ENCODE measurements around the gene ATL3. TPM values are rescaled to one million over a fixed set of nuclear protein-coding genes. Genes with fewer than 3 reads are reported as not detected.
A peak's percentile ranks its signal among the peaks of the same experiment; 100 is the strongest.

ATL3 gene
- total and polyA plus RNA-seq, 2 of the 4 experiments (the other 2 are of a cell fraction), result 19.9 to 131 TPM

- no peak overlapping the region for H4K5ac ChIP-seq (ENCODE audit: low read depth, low read length)
- DNase-seq (peak; percentile 94), ATAC-seq (ENCODE audit: low read depth) (peak; percentile 21)
- H3K14ac ChIP-seq (replicated peaks; ENCODE audit: low read depth, low read length), result no peak overlapping the region
- peaks cover 5 to 44% of the 10 kb centered on the region in 2 experiments; a peak in 3 of 4 replicates for H3K79me1 ChIP-seq (ENCODE audit: low read depth in 1 of 2, low read length in 2 of 2)
- H3K9me3 ChIP-seq (ENCODE audit: control insufficient read depth, insufficient read depth, low read length), result no peaks in the 10 kb centered on the region
- no peak overlapping the region for H2AK5ac ChIP-seq (ENCODE audit: low read depth, low read length)
- no peak overlapping the region for H2BK15ac ChIP-seq (ENCODE audit: low read depth, low read length)
- dilution Hi-C loops (cut with HindIII; ENCODE audit: low sequenced_read_pairs, unreplicated experiment) (no loop called here), intact Hi-C loops (cut with micrococcal nuclease) (no loop called here), in situ Hi-C loops (cut with MboI; ENCODE audit: low sequenced_read_pairs) (loop anchor here (25.0 kb wide), 1 partner anchor 780 kb away; the partner anchor contains the start of gene SLC3A2)
- H2AFZ ChIP-seq (replicated peaks; ENCODE audit: low read length, poor library complexity), result no peak overlapping the region
- ChIA-PET POLR2A (ENCODE audit: unreplicated experiment) (no interaction called here), CTCF (no interaction called here)
- no peaks in the 10 kb centered on the region for H3K36me3 ChIP-seq (ENCODE audit: control insufficient read depth, insufficient read depth, low read length)
- H2BK20ac ChIP-seq (ENCODE audit: low read depth, low read length), result no peak overlapping the region
- no peak overlapping the region for H3K4me3 ChIP-seq (ENCODE audit: insufficient read depth, low read depth, low read length)
- TF ChIP-seq ELK1 (IDR thresholded peaks at IDR 0.05; ENCODE audit: borderline replicate concordance, low read depth, low read length), result no peak
- TF ChIP-seq MAFK (IDR thresholded peaks at IDR 0.05; ENCODE audit: low read depth, low read length), result no peak
- peak; percentile 35; the same call in 1 of the 2 replicates for TF ChIP-seq FOS (IDR thresholded peaks at IDR 0.05; ENCODE audit: low read depth, low read length)
- peak; percentile 95 for TF ChIP-seq CEBPB (IDR thresholded peaks at IDR 0.05; ENCODE audit: low read depth, low read length)
- no peak for TF ChIP-seq NFE2L2 (IDR thresholded peaks at IDR 0.05; ENCODE audit: low read depth, low read length)
- TF ChIP-seq RCOR1 (IDR thresholded peaks at IDR 0.05; ENCODE audit: insufficient replicate concordance, low read length), result peak; percentile 39
- peak overlapping the region; percentile 82 for H2BK5ac ChIP-seq (ENCODE audit: low read depth, low read length, poor library complexity, severe bottlenecking)
- H2AK9ac ChIP-seq (replicated peaks; ENCODE audit: low read depth, low read length, poor library complexity), result no peak overlapping the region
- H4K20me1 ChIP-seq (ENCODE audit: insufficient read depth, low read length), result peaks cover 44% of the 10 kb centered on the region
- H3K27me3 ChIP-seq (ENCODE audit: control insufficient read depth, insufficient read depth, low read length), result no peaks in the 10 kb centered on the region
- no CpG with 5 or more reads among the region's 4 CpGs for WGBS, 2 experiments (ENCODE audit: extremely low coverage in 2 of 2, insufficient read length in 1 of 2)
- peak overlapping the region; percentile 91; the same call in 1 of the 2 replicates for H3K27ac ChIP-seq (ENCODE audit: insufficient read depth, low read length)
- H3K23ac ChIP-seq (ENCODE audit: low read depth, low read length), result no peak overlapping the region
- peak overlapping the region; percentile 48; the same call in 1 of the 2 replicates for H3K4me2 ChIP-seq (ENCODE audit: low read depth, low read length)
- H3K18ac ChIP-seq (ENCODE audit: low read depth, low read length), result no peak overlapping the region
- peaks cover 20% of the 10 kb centered on the region for H3K9me1 ChIP-seq (ENCODE audit: insufficient read depth, low read length)
- peak overlapping the region; percentile 13; the same call in 1 of the 2 replicates for H3K4ac ChIP-seq (ENCODE audit: low read depth, low read length)
- peak overlapping the region in 1 of 2 experiments; percentile 48; a peak in 1 of 4 replicates for H4K8ac ChIP-seq (ENCODE audit: low read depth in 2 of 2, low read length in 2 of 2)
- BruUV-seq (replicated peaks), result no TSS peak
- peak overlapping the region; percentile 1; the same call in 1 of the 2 replicates for H3K56ac ChIP-seq (ENCODE audit: extremely low read depth, insufficient read depth, low read length)
- peaks cover 27% of the 10 kb centered on the region for H3K4me1 ChIP-seq (ENCODE audit: control insufficient read depth, insufficient read depth, low read length)
- H3K9ac ChIP-seq (ENCODE audit: low read depth, low read length), result no peak overlapping the region
- peak overlapping the region; percentile 72; the same call in 1 of the 2 replicates for H2BK120ac ChIP-seq (ENCODE audit: low read depth, low read length)
- no peak overlapping the region for H4K91ac ChIP-seq (ENCODE audit: insufficient read depth, low read depth, low read length)
Observed at GRCh38 chr11:63666874-63667273, 4.3 kb downstream of the ATL3 start.
